Stimulated activated naive CD4-positive, alpha-beta T cell treated with Interleukin-2 at 50 U/mL for 16 hours (primary cell): Measurements from ENCODE around the gene CLIC4.
"Not testable (repeated sequence)": the region's sequence is repeated elsewhere in the genome, so short reads cannot be mapped to it uniquely, and the experiment has no call there.

Experiments used
- DNase-seq: peaks from one replicate; lab custom pipeline; 2025; lab: John Stamatoyannopoulos, UW

The CLIC4 gene

GRCh38 chr1:24775348-24775747 lies 30.1 kb downstream of the CLIC4 start:
- DNase-seq, result no peak

- DNase-seq, result no peak
Measured at GRCh38 chr1:24775916-24776315, 30.7 kb downstream of the CLIC4 start.

GRCh38 chr1:24776821-24777220 lies 31.6 kb downstream of the CLIC4 start:
- DNase-seq, result no peak

- no peak for DNase-seq
Measured at GRCh38 chr1:24778141-24778540, 32.9 kb downstream of the CLIC4 start.

- DNase-seq, result not testable (repeated sequence)
Measured at GRCh38 chr1:24779199-24779598, 34.0 kb downstream of the CLIC4 start.

GRCh38 chr1:24779689-24780464 lies 34.6 kb downstream of the CLIC4 start:
- no peak for DNase-seq

GRCh38 chr1:24780626-24781025 lies 35.4 kb downstream of the CLIC4 start:
- not testable (repeated sequence) for DNase-seq

- no peak for DNase-seq
Measured at GRCh38 chr1:24782689-24783088, 37.4 kb downstream of the CLIC4 start.

- DNase-seq, result no peak
Measured at GRCh38 chr1:24783713-24784112, 38.5 kb downstream of the CLIC4 start.

GRCh38 chr1:24786191-24786590 lies 40.9 kb downstream of the CLIC4 start:
- DNase-seq, result no peak

- no peak for DNase-seq
Measured at GRCh38 chr1:24790490-24790889, 45.2 kb downstream of the CLIC4 start.

- DNase-seq, result no peak
Measured at GRCh38 chr1:24793447-24794129, 48.3 kb downstream of the CLIC4 start.

- not testable (repeated sequence) for DNase-seq
Measured at GRCh38 chr1:24794130-24794502, 48.9 kb downstream of the CLIC4 start.

GRCh38 chr1:24795236-24795635 lies 50.0 kb downstream of the CLIC4 start:
- DNase-seq, result no peak

GRCh38 chr1:24796524-24796923 lies 51.3 kb downstream of the CLIC4 start:
- DNase-seq, result no peak

- not testable (repeated sequence) for DNase-seq
Measured at GRCh38 chr1:24799242-24799641, 54.0 kb downstream of the CLIC4 start.

- DNase-seq, result no peak
Measured at GRCh38 chr1:24801176-24801575, 55.9 kb downstream of the CLIC4 start.

- DNase-seq, result no peak
Measured at GRCh38 chr1:24803220-24803619, 58.0 kb downstream of the CLIC4 start.

- no peak for DNase-seq
Measured at GRCh38 chr1:24803987-24804530, 58.8 kb downstream of the CLIC4 start.

GRCh38 chr1:24805534-24806301 lies 60.5 kb downstream of the CLIC4 start:
- DNase-seq, result no peak

GRCh38 chr1:24806588-24806987 lies 61.3 kb downstream of the CLIC4 start:
- DNase-seq, result no peak

GRCh38 chr1:24811494-24811893 lies 66.2 kb downstream of the CLIC4 start:
- DNase-seq, result not testable (repeated sequence)
